ENCODE measurements around the gene ITSN2.

The ITSN2 gene

GRCh38 chr2:24174851-24175277 is 185.5 kb downstream of the ITSN2 start, which contains the start of gene FAM228A:
TSS of gene FAM228A (plus strand) at chr2:24175053. CDS start at chr2:24175481, 428 bp downstream.
- no peak for DNase-seq

GRCh38 chr2:24169023-24169422 is 191.3 kb downstream of the ITSN2 start:
- no peak for DNase-seq

- peak; percentile 32 to 53 for DNase-seq
Observed at GRCh38 chr2:24164416-24164973, 195.8 kb downstream of the ITSN2 start.

- no peak for DNase-seq
Observed at GRCh38 chr2:24163601-24164000, 196.7 kb downstream of the ITSN2 start.

GRCh38 chr2:24163186-24163585 is 197.2 kb downstream of the ITSN2 start:
- DNase-seq = no peak

- no peak for DNase-seq
Observed at GRCh38 chr2:24162494-24162893, 197.8 kb downstream of the ITSN2 start.

GRCh38 chr2:24160761-24161160 is 199.6 kb downstream of the ITSN2 start:
- no peak for DNase-seq

GRCh38 chr2:24159708-24160107 is 200.6 kb downstream of the ITSN2 start:
- no peak for DNase-seq

GRCh38 chr2:24158131-24158530 is 202.2 kb downstream of the ITSN2 start:
- DNase-seq = no peak

- no peak for DNase-seq
Observed at GRCh38 chr2:24153478-24153877, 206.9 kb downstream of the ITSN2 start.

All from stimulated activated CD4-positive, alpha-beta T cell treated with anti-CD3 and anti-CD28 coated beads, Interleukin-2, amount 100 ng/mL, for 48 hours (primary cell).